Naive thymus-derived CD4-positive, alpha-beta T cell (primary cell): ENCODE data around the gene SET. TPM values are rescaled to one million over a fixed set of nuclear protein-coding genes. Genes with fewer than 3 reads are reported as not detected.

Source experiments
- ATAC-seq: fragments of 150-1000 bp; cut with Tn5 transposase; 2 replicates; pipeline ENCODE4 v1.10.0; 2021; ENCODE audit warnings: mild to moderate bottlenecking, moderate library complexity
- CTCF ChIA-PET: fragments of 350-600 bp; sonication (Branson Sonifier 250); formaldehyde crosslinking; loops from one replicate; lab custom pipeline; 2021; ENCODE audit warnings: antibody characterized with exemption; lab: Charles Lee
- POLR2A ChIA-PET: fragments of 350-600 bp; sonication (Branson Sonifier 250); formaldehyde crosslinking; loops from one replicate; lab custom pipeline; 2021; ENCODE audit warnings: antibody characterized with exemption, inconsistent platforms; lab: Charles Lee
- DNase-seq, 9 donors: peaks; one replicate each; pipeline versions ENCODE4 v3.0.0 to v3.0.0-alpha.2; 2020 to 2022; ENCODE audit warnings: mixed read lengths in 1 of 9
- H3K27ac ChIP-seq: one replicate; pipeline ENCODE4 v1.7.0; 2013; ENCODE audit warnings: mild to moderate bottlenecking, low read depth, low read length, moderate library complexity
- H3K27me3 ChIP-seq, 2 donors: one replicate each; pipeline ENCODE4 v1.7.0; 2013; ENCODE audit warnings: low read length in 2 of 2, mild to moderate bottlenecking in 2 of 2, moderate library complexity in 2 of 2; ENCODE audit not compliant: control insufficient read depth in 2 of 2, insufficient read depth in 2 of 2
- H3K36me3 ChIP-seq, 3 experiments: 1 replicate in 2 of 3; 2 replicates in 1 of 3; pipeline ENCODE4 v1.7.0; 2013; ENCODE audit warnings: low read length in 3 of 3, mild to moderate bottlenecking in 3 of 3, moderate library complexity in 1 of 3; ENCODE audit not compliant: insufficient read depth in 3 of 3, control insufficient read depth in 2 of 3
- H3K4me1 ChIP-seq, 2 donors: one replicate each; pipeline ENCODE4 v1.7.0; 2013; ENCODE audit warnings: low read length in 2 of 2, mild to moderate bottlenecking in 2 of 2, moderate library complexity in 1 of 2; ENCODE audit not compliant: control insufficient read depth in 2 of 2, insufficient read depth in 2 of 2
- H3K4me3 ChIP-seq: 2 replicates; pipeline ENCODE4 v1.7.0; 2013; ENCODE audit warnings: mild to moderate bottlenecking, low read length
- H3K9me3 ChIP-seq, 3 experiments: 1 replicate in 2 of 3; 2 replicates in 1 of 3; pipeline ENCODE4 v1.7.0; 2013; ENCODE audit warnings: low read length in 3 of 3; ENCODE audit not compliant: control insufficient read depth in 2 of 3
- H3K27ac Mint-ChIP-seq, 9 donors: one replicate each; pipeline ENCODE4 v1.8.0; 2020 to 2022; ENCODE audit warnings: mixed read lengths in 9 of 9, mild to moderate bottlenecking in 8 of 9, moderate library complexity in 5 of 9, inconsistent platforms in 2 of 9
- H3K27me3 Mint-ChIP-seq, 5 donors: one replicate each; pipeline ENCODE4 v1.8.0; 2021 to 2022; ENCODE audit warnings: mixed read lengths in 5 of 5, mild to moderate bottlenecking in 1 of 5
- H3K36me3 Mint-ChIP-seq, 5 donors: one replicate each; pipeline ENCODE4 v1.8.0; 2020 to 2022; ENCODE audit warnings: mixed read lengths in 5 of 5, mild to moderate bottlenecking in 3 of 5, inconsistent platforms in 1 of 5
- H3K4me1 Mint-ChIP-seq, 7 donors: one replicate each; pipeline ENCODE4 v1.8.0; 2020 to 2022; ENCODE audit warnings: mixed read lengths in 7 of 7, mild to moderate bottlenecking in 3 of 7, inconsistent platforms in 1 of 7
- H3K4me3 Mint-ChIP-seq, 10 donors: one replicate each; pipeline ENCODE4 v1.8.0; 2020 to 2022; ENCODE audit warnings: mild to moderate bottlenecking in 10 of 10, mixed read lengths in 10 of 10, moderate library complexity in 6 of 10, inconsistent platforms in 2 of 10
- H3K9me3 Mint-ChIP-seq, 11 donors: one replicate each; pipeline ENCODE4 v1.8.0; 2020 to 2022; ENCODE audit warnings: mixed read lengths in 11 of 11, mild to moderate bottlenecking in 4 of 11, inconsistent platforms in 1 of 11, moderate library complexity in 1 of 11
- intact Hi-C, 2 donors: fragments of 100-400 bp; cut with micrococcal nuclease; formaldehyde crosslinking; loops; one replicate each; pipeline ENCODE4 v1.15.1; 2023
- polyA plus RNA-seq, 2 donors: library from polyadenylated mRNA; unstranded; fragments of 300-500 nt; fragmentation: Illumina TruSeq; gene quantifications; one replicate each; pipeline ENCODE4 v1.2.3, GENCODE V29; 2021
- total RNA-seq, 6 experiments: library from RNA in 5 of 6; stranded (reverse) in 5 of 6; gene quantifications; 1 replicate in 5 of 6; 2 replicates in 1 of 6; pipeline ENCODE4 v1.2.3 and lab custom pipeline; 2021 to 2026

SET gene
- total and polyA plus RNA-seq, 7 experiments from 2014 or later, result 133 to 488 (median 227) TPM

- H3K4me1 ChIP-seq, result peaks cover 0 to under 1% of the 10 kb centered on the region in 2 donors
- Mint-ChIP-seq H3K9me3 (peaks cover 0 to 1% (median 0%) of the 10 kb centered on the region in 11 donors), H3K27ac (peak overlapping the region in 2 of 9 donors; percentile 25 to 43), H3K4me1 (peaks cover 0 to 8% (median 3%) of the 10 kb centered on the region in 7 donors), H3K4me3 (no peak overlapping the region), H3K27me3 (no peaks in the 10 kb centered on the region), H3K36me3 (peaks cover 0 to 1% (median 0%) of the 10 kb centered on the region in 5 donors)
- H3K9me3 ChIP-seq, result no peaks in the 10 kb centered on the region
- intact Hi-C loops, result no loop called here
- H3K27ac ChIP-seq, result no peak overlapping the region
- H3K36me3 ChIP-seq, result peaks cover 0 to 2% (median 0%) of the 10 kb centered on the region in 3 experiments
- no peak overlapping the region for H3K4me3 ChIP-seq
- DNase-seq (no peak), ATAC-seq (no peak)
- no peaks in the 10 kb centered on the region for H3K27me3 ChIP-seq
- POLR2A ChIA-PET, result interaction anchor here (0.6 kb wide), 1 partner anchor 195 kb away, joined by 5 read pairs; no protein-coding TSS in a partner anchor
- CTCF ChIA-PET, result interaction anchor here (0.7 kb wide), 1 partner anchor 166 kb away, joined by 3 read pairs; the partner anchor contains the start of gene ENDOG
These were observed 37.2 kb upstream of the SET start for GRCh38 chr9:128651798-128652197.

- ATAC-seq, result no peak
- intact Hi-C loops, result no loop called here
- ChIA-PET CTCF (no interaction called here), POLR2A (interaction anchor here (0.8 kb wide), 1 partner anchor 112 kb away, joined by 3 read pairs; no protein-coding TSS in a partner anchor)
- Mint-ChIP-seq H3K9me3 (no peaks in the 10 kb centered on the region), H3K27ac (peak overlapping the region in 1 of 9 donors; percentile 59), H3K4me3 (peak overlapping the region in 1 of 10 donors; percentile 75), H3K27me3 (no peaks in the 10 kb centered on the region), H3K36me3 (peaks cover 0 to 1% (median 0%) of the 10 kb centered on the region in 5 donors), H3K4me1 (peaks cover 0 to 14% (median 7%) of the 10 kb centered on the region in 7 donors)
- Histone ChIP-seq H3K36me3 (peaks cover 0 to 3% (median 0%) of the 10 kb centered on the region in 3 experiments), H3K4me1 (peaks cover 3 to 9% of the 10 kb centered on the region in 2 donors), H3K9me3 (no peaks in the 10 kb centered on the region), H3K4me3 (no peak overlapping the region), H3K27ac (no peak overlapping the region), H3K27me3 (no peaks in the 10 kb centered on the region)
- no peak for DNase-seq
These were observed 35.1 kb upstream of the SET start for GRCh38 chr9:128653908-128654307.

- peak overlapping the region in 7 of 10 donors; percentile 5 to 91 (median 49) for H3K4me3 Mint-ChIP-seq
- ChIA-PET CTCF (no interaction called here), POLR2A (interaction anchor here (0.6 to 0.8 kb wide), 2 partner anchors 112 to 142 kb away, joined by 3 read pairs; no protein-coding TSS in a partner anchor)
- H3K4me1 ChIP-seq, result peaks cover 3 to 9% of the 10 kb centered on the region in 2 donors
- H3K27me3 ChIP-seq, result no peaks in the 10 kb centered on the region
- no peaks in the 10 kb centered on the region for H3K27me3 Mint-ChIP-seq
- H3K36me3 ChIP-seq, result peaks cover 0 to 3% (median 0%) of the 10 kb centered on the region in 3 experiments
- H3K9me3 ChIP-seq, result no peaks in the 10 kb centered on the region
- peaks cover 0 to 14% (median 7%) of the 10 kb centered on the region in 7 donors for H3K4me1 Mint-ChIP-seq
- no peak overlapping the region for H3K4me3 ChIP-seq
- H3K27ac ChIP-seq, result no peak overlapping the region
- intact Hi-C loops, result no loop called here
- no peak for DNase-seq
- no peak for ATAC-seq
- H3K36me3 Mint-ChIP-seq, result peaks cover 0 to 1% (median 0%) of the 10 kb centered on the region in 5 donors
- peak overlapping the region in 4 of 9 donors; percentile 5 to 70 (median 50) for H3K27ac Mint-ChIP-seq
- H3K9me3 Mint-ChIP-seq, result no peaks in the 10 kb centered on the region
These were observed 34.5 kb upstream of the SET start for GRCh38 chr9:128654481-128654880.

- ChIA-PET POLR2A (interaction anchor here (0.6 to 2.4 kb wide), 10 partner anchors 9 to 378 kb away, joined by 3 to 32 read pairs (median 3); partner anchors contain the start of genes ENDOG, SET and ZER1), CTCF (interaction anchor here (1.7 kb wide), 1 partner anchor 19 kb away, joined by 3 read pairs; no protein-coding TSS in a partner anchor)
- H3K9me3 Mint-ChIP-seq, result no peaks in the 10 kb centered on the region
- H3K4me1 ChIP-seq, result peaks cover 3 to 9% of the 10 kb centered on the region in 2 donors
- DNase-seq (peak; percentile 91 to 96 (median 96)), ATAC-seq (peak; percentile 98)
- peaks cover 0 to 3% (median 0%) of the 10 kb centered on the region in 3 experiments for H3K36me3 ChIP-seq
- H3K27ac Mint-ChIP-seq, result peak within 1 kb of the TSS; percentile 95 to 100 (median 99)
- H3K27me3 ChIP-seq, result no peaks in the 10 kb centered on the region
- intact Hi-C loops, result loop anchor here (1.0 to 5.0 kb wide), 13 partner anchors 28 to 291 kb away; partner anchors contain the start of genes ENDOG (in 2 of the 2), PKN3 (in 2 of the 2), ZER1 (in 2 of the 2) and DOLK (in 1 of the 2)
- H3K4me3 Mint-ChIP-seq, result peak within 1 kb of the TSS; percentile 88 to 98 (median 94)
- H3K36me3 Mint-ChIP-seq, result peaks cover 0 to 1% (median 0%) of the 10 kb centered on the region in 5 donors
- H3K27ac ChIP-seq, result peak within 1 kb of the TSS; percentile 99
- peak within 1 kb of the TSS; percentile 96 for H3K4me3 ChIP-seq
- no peaks in the 10 kb centered on the region for H3K27me3 Mint-ChIP-seq
- H3K4me1 Mint-ChIP-seq, result peaks cover 0 to 14% (median 7%) of the 10 kb centered on the region in 7 donors
- H3K9me3 ChIP-seq, result no peaks in the 10 kb centered on the region
These were observed 32.3 kb upstream of the SET start, which contains the start of gene DYNC2I2 for GRCh38 chr9:128656416-128657343. DYNC2I2 (minus strand) TSS chr9:128656847; CDS start chr9:128656726, 121 bp downstream.

- H3K27ac ChIP-seq, result peak overlapping the region; percentile 99
- H3K27me3 ChIP-seq, result no peaks in the 10 kb centered on the region
- H3K4me3 ChIP-seq, result peak overlapping the region; percentile 96
- no peaks in the 10 kb centered on the region for H3K9me3 Mint-ChIP-seq
- H3K36me3 Mint-ChIP-seq, result peaks cover 0 to 1% (median 0%) of the 10 kb centered on the region in 5 donors
- H3K4me1 Mint-ChIP-seq, result peaks cover 0 to 14% (median 7%) of the 10 kb centered on the region in 7 donors
- intact Hi-C loops, result loop anchor here (1.0 to 5.0 kb wide), 4 partner anchors 115 to 225 kb away; partner anchors contain the start of genes ENDOG (in 1 of the 2), LRRC8A (in 1 of the 2), TBC1D13 (in 1 of the 2) and ZER1 (in 1 of the 2)
- no peaks in the 10 kb centered on the region for H3K27me3 Mint-ChIP-seq
- DNase-seq, result no peak
- POLR2A ChIA-PET, result interaction anchor here (0.6 to 2.4 kb wide), 10 partner anchors 8 to 378 kb away, joined by 3 to 32 read pairs (median 3); partner anchors contain the start of genes ENDOG, SET and ZER1
- peak overlapping the region; percentile 88 to 98 (median 94) for H3K4me3 Mint-ChIP-seq
- peak overlapping the region; percentile 95 to 100 (median 99) for H3K27ac Mint-ChIP-seq
- H3K36me3 ChIP-seq, result peaks cover 0 to 3% (median 0%) of the 10 kb centered on the region in 3 experiments
- H3K4me1 ChIP-seq, result peaks cover 3 to 9% of the 10 kb centered on the region in 2 donors
- CTCF ChIA-PET, result interaction anchor here (1.7 kb wide), 1 partner anchor 20 kb away, joined by 3 read pairs; no protein-coding TSS in a partner anchor
- no peaks in the 10 kb centered on the region for H3K9me3 ChIP-seq
- ATAC-seq, result no peak
These were observed 31.7 kb upstream of the SET start for GRCh38 chr9:128657344-128657704.
